Smooth muscle cell (in vitro differentiated cells): Measurements from ENCODE around the gene PERM1. TPM values are rescaled to one million over a fixed set of nuclear protein-coding genes. Genes with fewer than 3 reads are reported as not detected.

ENCODE experiments used
- DNase-seq: peaks from one replicate; lab custom pipeline; 2025; ENCODE audit not compliant: unreplicated experiment; lab: John Stamatoyannopoulos, UW
- H2AFZ ChIP-seq: fragments of 200-600 bp; sonication (generic); 2 replicates; pipeline ENCODE4 v1.6.0; 2016; ENCODE audit warnings: antibody characterized with exemption, low read depth, mild to moderate bottlenecking
- H3F3A ChIP-seq: fragments of 200-600 bp; sonication (generic); 2 replicates; pipeline ENCODE4 v1.6.0; 2017; ENCODE audit warnings: antibody characterized with exemption, low read depth
- H3K27ac ChIP-seq: fragments of 200-600 bp; sonication (generic); 2 replicates; pipeline ENCODE4 v1.5.1; 2016; ENCODE audit warnings: low read depth, mild to moderate bottlenecking
- H3K27me3 ChIP-seq: fragments of 200-600 bp; sonication (generic); 2 replicates; pipeline ENCODE4 v1.6.1; 2016; ENCODE audit warnings: low read depth, mild to moderate bottlenecking
- H3K36me3 ChIP-seq: fragments of 200-600 bp; sonication (generic); 2 replicates; pipeline ENCODE4 v1.5.1; 2016; ENCODE audit warnings: low read depth
- H3K4me1 ChIP-seq: fragments of 200-600 bp; sonication (generic); 2 replicates; pipeline ENCODE4 v1.5.1; 2016; ENCODE audit warnings: low read depth
- H3K4me2 ChIP-seq: fragments of 200-600 bp; sonication (generic); 2 replicates; pipeline ENCODE4 v1.6.0; 2016; ENCODE audit warnings: mild to moderate bottlenecking
- H3K4me3 ChIP-seq: fragments of 200-600 bp; sonication (generic); 2 replicates; pipeline ENCODE4 v1.5.1; 2016; ENCODE audit warnings: mild to moderate bottlenecking
- H3K79me2 ChIP-seq: fragments of 200-600 bp; sonication (generic); 2 replicates; pipeline ENCODE4 v1.6.0; 2016; ENCODE audit warnings: low read depth, mild to moderate bottlenecking
- H3K9ac ChIP-seq: fragments of 200-600 bp; sonication (generic); 2 replicates; pipeline ENCODE4 v1.6.0; 2016; ENCODE audit warnings: low read depth
- H3K9me3 ChIP-seq: fragments of 200-600 bp; sonication (generic); replicated peaks from 2 replicates; pipeline ENCODE4 v1.5.1; 2016; ENCODE audit warnings: low read depth
- H4K20me1 ChIP-seq: fragments of 200-600 bp; sonication (generic); 2 replicates; pipeline ENCODE4 v1.6.0; 2016; ENCODE audit warnings: low read depth
- WGBS: methylation state at CpG from one replicate; pipeline ENCODE4 v1.1.7; 2016; ENCODE audit warnings: low lambda C conversion rate; 5-methylcytosine and 5-hydroxymethylcytosine counted together
- polyA plus RNA-seq: library from polyadenylated mRNA; unstranded; fragments of >200 nt; fragmentation: Nextera tagmentation; extraction: Ambion mirVana; gene quantifications from 2 replicates; pipeline ENCODE4 v1.2.1, GENCODE V29; 2016
- total RNA-seq: library from RNA; depleted of rRNA; stranded (reverse); fragments of >200 nt; gene quantifications from 2 replicates; pipeline ENCODE4 v1.2.3, GENCODE V29; 2014
- TF ChIP-seq, protein P1 (sequence below): fragments of 200-600 bp; sonication (generic); IDR thresholded peaks from 2 replicates; pipeline ENCODE4 v1.5.1; 2017; ENCODE audit warnings: borderline replicate concordance, mild to moderate bottlenecking, antibody characterized with exemption; ENCODE audit not compliant: insufficient read depth, poor library complexity, severe bottlenecking

Gene PERM1
- total and polyA plus RNA-seq, 2 experiments from 2014 or later: 2.6 TPM; not detected in 1

DNA sequence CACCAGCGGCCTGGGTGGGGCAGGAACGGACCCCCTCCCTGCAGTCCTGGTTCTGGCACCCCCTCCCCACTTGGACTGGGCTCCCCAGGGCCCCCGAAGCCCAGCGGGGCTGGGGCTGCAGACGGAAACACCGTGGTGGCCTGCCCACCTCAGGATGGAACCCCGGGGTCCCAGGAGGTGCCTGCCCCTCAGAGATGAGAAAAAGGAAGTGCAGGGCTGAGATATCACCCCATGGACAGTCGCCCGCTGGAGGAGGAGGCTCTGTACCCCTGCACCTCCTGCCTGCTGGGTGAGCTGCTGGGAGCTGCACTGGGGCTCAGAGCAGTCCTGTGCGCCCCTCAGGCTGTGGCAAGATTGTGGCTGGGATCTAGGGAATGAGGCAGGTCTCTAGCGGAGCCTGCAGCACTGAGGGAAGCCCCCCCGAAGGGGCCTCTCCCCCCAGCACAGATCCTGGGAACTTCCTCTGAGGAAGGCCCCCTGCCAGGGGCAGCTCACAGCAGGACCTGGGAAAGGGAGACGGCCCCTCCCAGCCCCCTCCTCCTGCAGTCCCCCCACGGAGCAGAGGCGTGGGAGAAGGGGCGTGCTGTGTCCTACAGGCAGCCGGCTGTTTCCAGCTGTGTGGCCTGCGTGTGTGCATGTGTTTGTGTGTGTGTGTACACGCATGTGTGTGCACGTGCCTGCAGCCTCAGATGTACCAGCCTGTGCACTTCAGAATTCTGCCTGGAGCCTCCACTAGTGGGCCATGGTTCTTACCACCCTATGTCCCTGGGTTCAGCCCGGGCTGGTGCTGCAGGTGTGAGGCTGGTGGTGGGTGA lies 44.9 kb upstream of the PERM1 start:
- H3K9ac ChIP-seq: no peak overlapping the region
- peaks cover 10% of the 10 kb centered on the region for H3K4me1 ChIP-seq
- TF ChIP-seq, protein P1, sequence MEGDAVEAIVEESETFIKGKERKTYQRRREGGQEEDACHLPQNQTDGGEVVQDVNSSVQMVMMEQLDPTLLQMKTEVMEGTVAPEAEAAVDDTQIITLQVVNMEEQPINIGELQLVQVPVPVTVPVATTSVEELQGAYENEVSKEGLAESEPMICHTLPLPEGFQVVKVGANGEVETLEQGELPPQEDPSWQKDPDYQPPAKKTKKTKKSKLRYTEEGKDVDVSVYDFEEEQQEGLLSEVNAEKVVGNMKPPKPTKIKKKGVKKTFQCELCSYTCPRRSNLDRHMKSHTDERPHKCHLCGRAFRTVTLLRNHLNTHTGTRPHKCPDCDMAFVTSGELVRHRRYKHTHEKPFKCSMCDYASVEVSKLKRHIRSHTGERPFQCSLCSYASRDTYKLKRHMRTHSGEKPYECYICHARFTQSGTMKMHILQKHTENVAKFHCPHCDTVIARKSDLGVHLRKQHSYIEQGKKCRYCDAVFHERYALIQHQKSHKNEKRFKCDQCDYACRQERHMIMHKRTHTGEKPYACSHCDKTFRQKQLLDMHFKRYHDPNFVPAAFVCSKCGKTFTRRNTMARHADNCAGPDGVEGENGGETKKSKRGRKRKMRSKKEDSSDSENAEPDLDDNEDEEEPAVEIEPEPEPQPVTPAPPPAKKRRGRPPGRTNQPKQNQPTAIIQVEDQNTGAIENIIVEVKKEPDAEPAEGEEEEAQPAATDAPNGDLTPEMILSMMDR: no peak

DNA sequence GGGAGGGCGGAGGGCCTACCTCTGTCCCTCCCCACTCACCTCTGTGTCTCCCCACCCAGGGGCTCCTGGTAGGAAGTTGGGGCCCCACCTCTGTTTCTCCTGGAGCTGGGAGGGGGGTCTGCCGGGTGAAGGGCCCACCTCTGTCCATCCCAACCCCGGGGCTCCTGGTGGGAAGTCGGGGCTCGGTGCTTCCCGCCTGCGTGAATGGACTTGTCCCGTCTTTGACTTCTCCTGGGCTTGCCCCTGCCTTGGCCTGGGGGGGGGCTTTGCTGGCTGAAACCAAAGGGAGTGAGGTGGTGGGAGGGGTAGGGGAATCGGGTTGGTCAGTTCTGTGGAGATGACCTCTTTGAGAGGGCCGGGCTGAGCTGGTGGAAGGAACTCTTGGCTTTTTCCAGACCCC lies 43.8 kb upstream of the PERM1 start:
- Histone ChIP-seq H3K4me2 (no peak overlapping the region), H3K4me3 (no peak overlapping the region), H3K4me1 (peaks cover 21% of the 10 kb centered on the region), H3K27me3 (no peaks in the 10 kb centered on the region), H3K27ac (no peak overlapping the region), H4K20me1 (peaks cover 46% of the 10 kb centered on the region), H3K9ac (no peak overlapping the region), H3K79me2 (no peaks in the 10 kb centered on the region), H3F3A (no peaks in the 10 kb centered on the region), H3K36me3 (no peaks in the 10 kb centered on the region), H2AFZ (no peak overlapping the region), H3K9me3 (no peaks in the 10 kb centered on the region)
- TF ChIP-seq, protein P1: no peak
- 83% methylated on average over 9 of the region's 10 CpGs for WGBS
- no peak for DNase-seq

More for the DNA sequence above, 44.9 kb upstream of the PERM1 start:
- H3K4me2 ChIP-seq: no peak overlapping the region
- H3K36me3 ChIP-seq: no peaks in the 10 kb centered on the region
- no peak overlapping the region for H2AFZ ChIP-seq
- no peaks in the 10 kb centered on the region for H3F3A ChIP-seq
- no peaks in the 10 kb centered on the region for H3K9me3 ChIP-seq
- 89% methylated on average over 19 of the region's 21 CpGs for WGBS
- H3K27ac ChIP-seq: no peak overlapping the region
- DNase-seq: no peak
- peaks cover 55% of the 10 kb centered on the region for H4K20me1 ChIP-seq
- no peak overlapping the region for H3K4me3 ChIP-seq
- H3K27me3 ChIP-seq: no peaks in the 10 kb centered on the region
- H3K79me2 ChIP-seq: no peaks in the 10 kb centered on the region

DNA sequence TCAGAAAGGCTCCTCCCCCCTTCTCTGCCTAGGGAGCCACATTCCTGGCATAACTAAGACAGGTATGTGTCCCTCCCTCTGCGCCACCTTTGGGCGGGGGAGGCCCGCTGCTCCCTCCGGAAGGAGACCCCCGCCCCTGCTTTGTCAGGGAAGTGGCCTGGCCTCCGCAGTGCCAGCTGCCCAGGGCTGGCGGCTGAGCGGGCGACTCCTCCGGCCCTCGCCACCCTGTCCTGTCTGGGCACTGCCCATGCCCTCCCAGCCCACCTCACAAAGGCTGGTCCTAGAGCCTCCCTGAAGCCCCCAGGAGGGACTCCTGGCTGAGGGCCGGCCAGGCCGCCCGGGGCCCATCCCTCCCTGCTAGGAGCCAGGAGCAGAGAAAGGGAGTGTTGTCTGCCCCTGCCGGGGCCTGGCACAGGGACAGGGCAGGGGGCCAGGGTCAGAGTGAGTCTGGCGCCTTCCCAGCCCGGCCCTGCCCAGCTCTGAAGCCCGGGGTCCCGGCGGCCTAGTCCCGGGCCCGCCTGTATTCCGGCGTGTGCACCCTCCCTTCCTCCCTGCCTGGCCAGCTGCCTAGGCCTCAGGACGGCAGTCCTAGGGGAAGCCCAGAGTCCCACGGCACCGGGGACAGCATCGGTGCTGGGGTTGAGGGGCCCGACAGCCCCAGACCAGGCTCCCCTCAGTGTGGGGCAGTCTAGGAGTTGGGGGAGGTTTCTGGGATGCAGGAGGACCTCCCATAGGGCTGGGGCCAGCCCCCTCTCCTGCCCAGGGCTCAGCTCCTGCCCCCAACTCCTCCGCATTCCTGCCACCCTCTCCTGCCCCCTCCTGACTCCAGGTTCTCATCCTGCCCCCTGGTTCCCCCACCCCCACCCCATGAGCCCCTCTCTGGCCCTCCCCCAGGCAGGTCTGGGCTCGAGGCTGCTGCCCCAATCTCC lies 43.1 kb upstream of the PERM1 start:
- no peak overlapping the region for H2AFZ ChIP-seq
- H3K79me2 ChIP-seq: no peaks in the 10 kb centered on the region
- H3K36me3 ChIP-seq: no peaks in the 10 kb centered on the region
- WGBS: 82% methylated on average over 18 of the region's 31 CpGs
- H3K27ac ChIP-seq: no peak overlapping the region
- peaks cover 46% of the 10 kb centered on the region for H4K20me1 ChIP-seq
- H3K9me3 ChIP-seq: no peaks in the 10 kb centered on the region
- no peaks in the 10 kb centered on the region for H3K27me3 ChIP-seq
- peaks cover 21% of the 10 kb centered on the region for H3K4me1 ChIP-seq
- DNase-seq: no peak
- TF ChIP-seq, protein P1: no peak
- no peak overlapping the region for H3K9ac ChIP-seq
- H3F3A ChIP-seq: no peaks in the 10 kb centered on the region
- H3K4me3 ChIP-seq: peak overlapping the region; percentile 24
- H3K4me2 ChIP-seq: peak overlapping the region; percentile 68
